ENCODE results near the gene TOR1AIP2.

TOR1AIP2 gene

DNA sequence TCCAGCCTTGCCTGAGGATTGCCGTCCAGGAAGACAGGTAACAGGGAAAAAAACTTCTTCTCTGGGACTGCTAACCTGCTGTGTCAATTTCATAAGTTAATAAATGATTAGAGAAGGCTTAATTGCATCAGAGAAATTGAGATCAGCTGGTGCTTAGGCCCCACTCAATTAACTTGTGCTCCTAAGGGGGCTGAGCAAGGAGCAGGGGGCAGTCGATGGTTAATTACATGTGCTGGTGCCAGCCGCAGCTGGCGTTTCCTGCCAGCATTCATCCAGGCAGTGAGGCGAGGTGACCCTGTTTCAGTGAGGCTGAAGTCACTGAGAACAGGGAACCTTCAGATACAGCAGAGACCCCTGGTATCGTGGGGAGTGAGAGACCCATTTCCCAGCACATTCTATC is 74.5 kb downstream of the TOR1AIP2 start:
- Histone ChIP-seq H4K20me1 (ENCODE audit: low read depth, low read length) (no peaks in the 10 kb centered on the region), H3F3A (ENCODE audit: insufficient read depth) (no peaks in the 10 kb centered on the region), H3K36me3 (ENCODE audit: low read length) (no peaks in the 10 kb centered on the region), H3K4me3 (ENCODE audit: insufficient read depth, low read length, poor library complexity, severe bottlenecking) (no peak overlapping the region), H2AFZ (ENCODE audit: low read depth, low read length, severe bottlenecking) (no peak overlapping the region), H3K27me3 (ENCODE audit: low read length) (no peaks in the 10 kb centered on the region), H3K9me2 (replicated peaks; ENCODE audit: insufficient read depth, low read length) (no peaks in the 10 kb centered on the region), H3K9me3 (ENCODE audit: insufficient read depth, low read length) (no peaks in the 10 kb centered on the region), H3K9ac (ENCODE audit: low read length) (no peak overlapping the region), H3K79me2 (ENCODE audit: insufficient read depth, low read length) (no peaks in the 10 kb centered on the region), H3K27ac (ENCODE audit: low read depth, low read length) (no peak overlapping the region), H3K4me2 (ENCODE audit: low read depth, low read length, poor library complexity, severe bottlenecking) (no peak overlapping the region)
- TF ChIP-seq, protein P1, sequence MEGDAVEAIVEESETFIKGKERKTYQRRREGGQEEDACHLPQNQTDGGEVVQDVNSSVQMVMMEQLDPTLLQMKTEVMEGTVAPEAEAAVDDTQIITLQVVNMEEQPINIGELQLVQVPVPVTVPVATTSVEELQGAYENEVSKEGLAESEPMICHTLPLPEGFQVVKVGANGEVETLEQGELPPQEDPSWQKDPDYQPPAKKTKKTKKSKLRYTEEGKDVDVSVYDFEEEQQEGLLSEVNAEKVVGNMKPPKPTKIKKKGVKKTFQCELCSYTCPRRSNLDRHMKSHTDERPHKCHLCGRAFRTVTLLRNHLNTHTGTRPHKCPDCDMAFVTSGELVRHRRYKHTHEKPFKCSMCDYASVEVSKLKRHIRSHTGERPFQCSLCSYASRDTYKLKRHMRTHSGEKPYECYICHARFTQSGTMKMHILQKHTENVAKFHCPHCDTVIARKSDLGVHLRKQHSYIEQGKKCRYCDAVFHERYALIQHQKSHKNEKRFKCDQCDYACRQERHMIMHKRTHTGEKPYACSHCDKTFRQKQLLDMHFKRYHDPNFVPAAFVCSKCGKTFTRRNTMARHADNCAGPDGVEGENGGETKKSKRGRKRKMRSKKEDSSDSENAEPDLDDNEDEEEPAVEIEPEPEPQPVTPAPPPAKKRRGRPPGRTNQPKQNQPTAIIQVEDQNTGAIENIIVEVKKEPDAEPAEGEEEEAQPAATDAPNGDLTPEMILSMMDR (IDR thresholded peaks at IDR 0.05; ENCODE audit: insufficient read depth, low read length, poor library complexity, severe bottlenecking) = no peak

DNA sequence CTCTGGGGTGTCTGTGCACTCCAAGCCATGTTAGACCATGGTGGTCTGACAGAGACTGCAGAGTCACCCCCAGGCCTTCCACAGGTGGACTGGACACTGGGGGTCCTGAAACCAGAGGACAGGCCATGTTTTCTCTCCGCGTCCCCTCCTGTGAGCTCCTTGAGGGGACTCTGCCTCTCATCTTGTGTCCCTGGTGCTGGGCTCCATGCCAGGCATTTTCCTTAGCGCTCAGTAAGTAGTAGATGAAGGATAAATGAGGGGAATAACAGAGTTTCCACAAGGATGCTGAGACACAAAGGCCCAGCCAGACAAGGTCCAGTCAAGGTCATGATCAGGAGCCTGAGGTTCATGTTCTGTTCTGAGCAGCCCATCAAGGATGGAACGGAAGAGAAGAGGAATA is 77.1 kb downstream of the TOR1AIP2 start:
- no peak overlapping the region for H3K4me2 ChIP-seq (ENCODE audit: low read depth, low read length, poor library complexity, severe bottlenecking)
- no peak overlapping the region for H3K9ac ChIP-seq (ENCODE audit: low read length)
- H4K20me1 ChIP-seq (ENCODE audit: low read depth, low read length) = no peaks in the 10 kb centered on the region
- H3K79me2 ChIP-seq (ENCODE audit: insufficient read depth, low read length) = no peaks in the 10 kb centered on the region
- H3K4me3 ChIP-seq (ENCODE audit: insufficient read depth, low read length, poor library complexity, severe bottlenecking) = no peak overlapping the region
- H3K36me3 ChIP-seq (ENCODE audit: low read length) = no peaks in the 10 kb centered on the region
- H3F3A ChIP-seq (ENCODE audit: insufficient read depth) = no peaks in the 10 kb centered on the region
- H3K27me3 ChIP-seq (ENCODE audit: low read length) = no peaks in the 10 kb centered on the region
- no peaks in the 10 kb centered on the region for H3K9me3 ChIP-seq (ENCODE audit: insufficient read depth, low read length)
- TF ChIP-seq EZH2phosphoT487 (conservative IDR thresholded peaks at IDR 0.05; ENCODE audit: low read length) = no peak
- TF ChIP-seq, protein P1 (IDR thresholded peaks at IDR 0.05; ENCODE audit: insufficient read depth, low read length, poor library complexity, severe bottlenecking) = no peak
- H3K27ac ChIP-seq (ENCODE audit: low read depth, low read length) = no peak overlapping the region
- H3K9me2 ChIP-seq (replicated peaks; ENCODE audit: insufficient read depth, low read length) = no peaks in the 10 kb centered on the region
- no peak overlapping the region for H2AFZ ChIP-seq (ENCODE audit: low read depth, low read length, severe bottlenecking)

DNA sequence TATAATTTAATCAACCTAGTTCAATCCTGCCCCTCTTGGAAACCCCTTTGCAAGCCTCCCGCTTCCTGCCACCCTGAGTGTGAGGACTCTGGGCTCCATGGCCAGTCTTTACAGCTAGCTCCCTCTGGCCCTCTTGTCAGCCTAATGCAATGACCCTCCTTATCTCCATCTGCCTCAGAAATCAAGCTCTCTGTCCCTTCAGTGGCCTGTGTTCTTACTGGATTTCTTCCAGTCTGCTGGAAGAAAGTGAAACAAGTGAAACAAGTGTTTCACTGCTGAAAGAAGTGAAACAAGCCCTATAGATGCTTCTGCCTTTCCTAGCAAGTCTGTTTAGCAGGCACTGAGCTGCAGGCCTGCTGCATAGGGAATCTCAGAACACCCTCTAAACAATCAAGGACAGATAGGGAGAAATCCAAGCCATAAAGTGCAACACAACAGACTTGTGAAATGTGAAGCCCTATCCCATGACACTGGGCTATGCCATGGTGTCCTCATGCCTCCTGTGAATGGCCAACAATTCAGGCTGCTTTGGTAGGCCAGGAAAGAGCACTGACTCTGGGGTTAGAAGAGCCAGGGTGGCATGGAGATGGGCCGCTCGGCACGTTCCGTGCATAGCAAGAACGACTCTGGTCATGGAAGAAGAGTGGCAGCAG is 78.6 kb downstream of the TOR1AIP2 start:
- H3K9me3 ChIP-seq (ENCODE audit: insufficient read depth, low read length) = no peaks in the 10 kb centered on the region
- TF ChIP-seq, protein P1 (IDR thresholded peaks at IDR 0.05; ENCODE audit: insufficient read depth, low read length, poor library complexity, severe bottlenecking) = no peak
- TF ChIP-seq EZH2phosphoT487 (conservative IDR thresholded peaks at IDR 0.05; ENCODE audit: low read length) = no peak
- no peaks in the 10 kb centered on the region for H3K27me3 ChIP-seq (ENCODE audit: low read length)
- H3F3A ChIP-seq (ENCODE audit: insufficient read depth) = no peaks in the 10 kb centered on the region
- H3K36me3 ChIP-seq (ENCODE audit: low read length) = no peaks in the 10 kb centered on the region
- H3K9ac ChIP-seq (ENCODE audit: low read length) = no peak overlapping the region
- no peaks in the 10 kb centered on the region for H3K9me2 ChIP-seq (replicated peaks; ENCODE audit: insufficient read depth, low read length)
- H3K4me2 ChIP-seq (ENCODE audit: low read depth, low read length, poor library complexity, severe bottlenecking) = no peak overlapping the region
- H2AFZ ChIP-seq (ENCODE audit: low read depth, low read length, severe bottlenecking) = no peak overlapping the region
- H4K20me1 ChIP-seq (ENCODE audit: low read depth, low read length) = no peaks in the 10 kb centered on the region
- H3K79me2 ChIP-seq (ENCODE audit: insufficient read depth, low read length) = no peaks in the 10 kb centered on the region
- H3K4me3 ChIP-seq (ENCODE audit: insufficient read depth, low read length, poor library complexity, severe bottlenecking) = no peak overlapping the region
- no peak overlapping the region for H3K27ac ChIP-seq (ENCODE audit: low read depth, low read length)

Measured in SU-DHL-6 (cell line).